HEK293T (cell line): ENCODE data around the gene ADGRG1.

Experiments
- ARNT ChIP-seq: fragments of 450-650 bp; IDR thresholded peaks from 2 replicates; pipeline ENCODE4 v1.6.1; 2017; ENCODE audit warnings: mild to moderate bottlenecking
- BHLHE40 ChIP-seq: fragments of 450-650 bp; IDR thresholded peaks from 2 replicates; pipeline ENCODE4 v1.6.1; 2016; ENCODE audit warnings: mild to moderate bottlenecking, moderate library complexity, borderline replicate concordance
- CTBP1 ChIP-seq: fragments of 450-650 bp; IDR thresholded peaks from 2 replicates; pipeline ENCODE4 v1.6.1; 2016; ENCODE audit warnings: borderline replicate concordance
- FOXA1 ChIP-seq: fragments of 450-650 bp; IDR thresholded peaks from 2 replicates; pipeline ENCODE4 v1.6.1; 2016; ENCODE audit warnings: mild to moderate bottlenecking
- FOXM1 ChIP-seq: fragments of 450-650 bp; IDR thresholded peaks from 2 replicates; pipeline ENCODE4 v1.6.1; 2017; ENCODE audit warnings: mild to moderate bottlenecking, borderline replicate concordance
- HDGF ChIP-seq: fragments of 450-650 bp; IDR thresholded peaks from 2 replicates; pipeline ENCODE4 v1.6.1; 2017; ENCODE audit warnings: antibody characterized with exemption, borderline replicate concordance
- NFRKB ChIP-seq: fragments of 450-650 bp; IDR thresholded peaks from 2 replicates; pipeline ENCODE4 v1.6.1; 2016; ENCODE audit warnings: mild to moderate bottlenecking, moderate library complexity
- PKNOX1 ChIP-seq: fragments of 450-650 bp; IDR thresholded peaks from 2 replicates; pipeline ENCODE4 v1.6.1; 2016
- SP1 ChIP-seq: fragments of 450-650 bp; IDR thresholded peaks from 2 replicates; pipeline ENCODE4 v1.6.1; 2017

GRCh38 chr16:57614536-57614935 is 13.9 kb upstream of the ADGRG1 start:
- no peak for TF ChIP-seq HDGF
- TF ChIP-seq CTBP1, result no peak
- TF ChIP-seq FOXM1, result no peak
- TF ChIP-seq ARNT, result no peak
- TF ChIP-seq BHLHE40, result no peak
- TF ChIP-seq NFRKB, result no peak
- no peak for TF ChIP-seq SP1
- no peak for TF ChIP-seq PKNOX1
- no peak for TF ChIP-seq FOXA1
